ENCODE data around the gene LMO7.

DNA sequence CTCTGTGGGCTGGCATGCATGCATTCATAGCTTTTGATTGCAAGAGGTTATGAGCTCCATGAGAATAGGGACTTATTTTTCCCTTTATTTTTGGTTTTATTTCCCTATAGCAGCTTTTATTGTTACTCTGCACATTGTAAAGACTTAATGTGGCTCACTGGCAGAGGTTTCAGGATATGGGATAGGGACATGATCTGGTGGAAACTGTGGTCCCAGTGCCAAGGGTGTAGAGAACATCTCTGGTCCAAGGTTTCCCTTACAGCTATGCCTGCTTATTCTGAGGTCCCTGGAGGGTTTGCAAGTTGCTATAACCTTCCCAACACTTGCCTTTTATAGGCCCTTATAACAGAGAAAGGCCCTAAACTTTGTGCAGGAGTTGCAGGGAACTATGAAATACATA is 33.6 kb downstream of the LMO7 start:
- TF ChIP-seq, protein P1, sequence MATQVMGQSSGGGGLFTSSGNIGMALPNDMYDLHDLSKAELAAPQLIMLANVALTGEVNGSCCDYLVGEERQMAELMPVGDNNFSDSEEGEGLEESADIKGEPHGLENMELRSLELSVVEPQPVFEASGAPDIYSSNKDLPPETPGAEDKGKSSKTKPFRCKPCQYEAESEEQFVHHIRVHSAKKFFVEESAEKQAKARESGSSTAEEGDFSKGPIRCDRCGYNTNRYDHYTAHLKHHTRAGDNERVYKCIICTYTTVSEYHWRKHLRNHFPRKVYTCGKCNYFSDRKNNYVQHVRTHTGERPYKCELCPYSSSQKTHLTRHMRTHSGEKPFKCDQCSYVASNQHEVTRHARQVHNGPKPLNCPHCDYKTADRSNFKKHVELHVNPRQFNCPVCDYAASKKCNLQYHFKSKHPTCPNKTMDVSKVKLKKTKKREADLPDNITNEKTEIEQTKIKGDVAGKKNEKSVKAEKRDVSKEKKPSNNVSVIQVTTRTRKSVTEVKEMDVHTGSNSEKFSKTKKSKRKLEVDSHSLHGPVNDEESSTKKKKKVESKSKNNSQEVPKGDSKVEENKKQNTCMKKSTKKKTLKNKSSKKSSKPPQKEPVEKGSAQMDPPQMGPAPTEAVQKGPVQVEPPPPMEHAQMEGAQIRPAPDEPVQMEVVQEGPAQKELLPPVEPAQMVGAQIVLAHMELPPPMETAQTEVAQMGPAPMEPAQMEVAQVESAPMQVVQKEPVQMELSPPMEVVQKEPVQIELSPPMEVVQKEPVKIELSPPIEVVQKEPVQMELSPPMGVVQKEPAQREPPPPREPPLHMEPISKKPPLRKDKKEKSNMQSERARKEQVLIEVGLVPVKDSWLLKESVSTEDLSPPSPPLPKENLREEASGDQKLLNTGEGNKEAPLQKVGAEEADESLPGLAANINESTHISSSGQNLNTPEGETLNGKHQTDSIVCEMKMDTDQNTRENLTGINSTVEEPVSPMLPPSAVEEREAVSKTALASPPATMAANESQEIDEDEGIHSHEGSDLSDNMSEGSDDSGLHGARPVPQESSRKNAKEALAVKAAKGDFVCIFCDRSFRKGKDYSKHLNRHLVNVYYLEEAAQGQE (IDR thresholded peaks at IDR 0.05; ENCODE audit: borderline replicate concordance in 1 of 2, low read depth in 1 of 2, low read length in 2 of 2), result no peak
- TF ChIP-seq, protein P2, sequence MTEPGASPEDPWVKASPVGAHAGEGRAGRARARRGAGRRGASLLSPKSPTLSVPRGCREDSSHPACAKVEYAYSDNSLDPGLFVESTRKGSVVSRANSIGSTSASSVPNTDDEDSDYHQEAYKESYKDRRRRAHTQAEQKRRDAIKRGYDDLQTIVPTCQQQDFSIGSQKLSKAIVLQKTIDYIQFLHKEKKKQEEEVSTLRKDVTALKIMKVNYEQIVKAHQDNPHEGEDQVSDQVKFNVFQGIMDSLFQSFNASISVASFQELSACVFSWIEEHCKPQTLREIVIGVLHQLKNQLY (CRISPR knock-in tag; IDR thresholded peaks at IDR 0.05), result no peak
- TF ChIP-seq, protein P3, sequence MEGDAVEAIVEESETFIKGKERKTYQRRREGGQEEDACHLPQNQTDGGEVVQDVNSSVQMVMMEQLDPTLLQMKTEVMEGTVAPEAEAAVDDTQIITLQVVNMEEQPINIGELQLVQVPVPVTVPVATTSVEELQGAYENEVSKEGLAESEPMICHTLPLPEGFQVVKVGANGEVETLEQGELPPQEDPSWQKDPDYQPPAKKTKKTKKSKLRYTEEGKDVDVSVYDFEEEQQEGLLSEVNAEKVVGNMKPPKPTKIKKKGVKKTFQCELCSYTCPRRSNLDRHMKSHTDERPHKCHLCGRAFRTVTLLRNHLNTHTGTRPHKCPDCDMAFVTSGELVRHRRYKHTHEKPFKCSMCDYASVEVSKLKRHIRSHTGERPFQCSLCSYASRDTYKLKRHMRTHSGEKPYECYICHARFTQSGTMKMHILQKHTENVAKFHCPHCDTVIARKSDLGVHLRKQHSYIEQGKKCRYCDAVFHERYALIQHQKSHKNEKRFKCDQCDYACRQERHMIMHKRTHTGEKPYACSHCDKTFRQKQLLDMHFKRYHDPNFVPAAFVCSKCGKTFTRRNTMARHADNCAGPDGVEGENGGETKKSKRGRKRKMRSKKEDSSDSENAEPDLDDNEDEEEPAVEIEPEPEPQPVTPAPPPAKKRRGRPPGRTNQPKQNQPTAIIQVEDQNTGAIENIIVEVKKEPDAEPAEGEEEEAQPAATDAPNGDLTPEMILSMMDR (CRISPR knock-in tag; IDR thresholded peaks at IDR 0.05), result no peak
- no peak for TF ChIP-seq KDM1A (CRISPR knock-in tag; IDR thresholded peaks at IDR 0.05)
- no peak for TF ChIP-seq NFIB (CRISPR knock-in tag; IDR thresholded peaks at IDR 0.05; ENCODE audit: borderline replicate concordance)
- TF ChIP-seq RFX5 (IDR thresholded peaks at IDR 0.05; ENCODE audit: low read depth, low read length), result no peak
- TF ChIP-seq, protein P4, sequence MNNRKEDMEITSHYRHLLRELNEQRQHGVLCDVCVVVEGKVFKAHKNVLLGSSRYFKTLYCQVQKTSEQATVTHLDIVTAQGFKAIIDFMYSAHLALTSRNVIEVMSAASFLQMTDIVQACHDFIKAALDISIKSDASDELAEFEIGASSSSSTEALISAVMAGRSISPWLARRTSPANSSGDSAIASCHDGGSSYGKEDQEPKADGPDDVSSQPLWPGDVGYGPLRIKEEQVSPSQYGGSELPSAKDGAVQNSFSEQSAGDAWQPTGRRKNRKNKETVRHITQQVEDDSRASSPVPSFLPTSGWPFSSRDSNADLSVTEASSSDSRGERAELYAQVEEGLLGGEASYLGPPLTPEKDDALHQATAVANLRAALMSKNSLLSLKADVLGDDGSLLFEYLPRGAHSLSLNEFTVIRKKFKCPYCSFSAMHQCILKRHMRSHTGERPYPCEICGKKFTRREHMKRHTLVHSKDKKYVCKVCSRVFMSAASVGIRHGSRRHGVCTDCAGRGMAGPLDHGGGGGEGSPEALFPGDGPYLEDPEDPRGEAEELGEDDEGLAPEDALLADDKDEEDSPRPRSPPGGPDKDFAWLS (CRISPR knock-in tag; IDR thresholded peaks at IDR 0.05; ENCODE audit: borderline replicate concordance), result no peak
- TF ChIP-seq CBFB (CRISPR knock-in tag; IDR thresholded peaks at IDR 0.05), result no peak
- no peak for TF ChIP-seq ZNF768 (CRISPR knock-in tag; IDR thresholded peaks at IDR 0.05)
- TF ChIP-seq, protein P5, sequence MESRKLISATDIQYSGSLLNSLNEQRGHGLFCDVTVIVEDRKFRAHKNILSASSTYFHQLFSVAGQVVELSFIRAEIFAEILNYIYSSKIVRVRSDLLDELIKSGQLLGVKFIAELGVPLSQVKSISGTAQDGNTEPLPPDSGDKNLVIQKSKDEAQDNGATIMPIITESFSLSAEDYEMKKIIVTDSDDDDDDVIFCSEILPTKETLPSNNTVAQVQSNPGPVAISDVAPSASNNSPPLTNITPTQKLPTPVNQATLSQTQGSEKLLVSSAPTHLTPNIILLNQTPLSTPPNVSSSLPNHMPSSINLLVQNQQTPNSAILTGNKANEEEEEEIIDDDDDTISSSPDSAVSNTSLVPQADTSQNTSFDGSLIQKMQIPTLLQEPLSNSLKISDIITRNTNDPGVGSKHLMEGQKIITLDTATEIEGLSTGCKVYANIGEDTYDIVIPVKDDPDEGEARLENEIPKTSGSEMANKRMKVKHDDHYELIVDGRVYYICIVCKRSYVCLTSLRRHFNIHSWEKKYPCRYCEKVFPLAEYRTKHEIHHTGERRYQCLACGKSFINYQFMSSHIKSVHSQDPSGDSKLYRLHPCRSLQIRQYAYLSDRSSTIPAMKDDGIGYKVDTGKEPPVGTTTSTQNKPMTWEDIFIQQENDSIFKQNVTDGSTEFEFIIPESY (CRISPR knock-in tag; IDR thresholded peaks at IDR 0.05), result no peak
- TF ChIP-seq, protein P6, sequence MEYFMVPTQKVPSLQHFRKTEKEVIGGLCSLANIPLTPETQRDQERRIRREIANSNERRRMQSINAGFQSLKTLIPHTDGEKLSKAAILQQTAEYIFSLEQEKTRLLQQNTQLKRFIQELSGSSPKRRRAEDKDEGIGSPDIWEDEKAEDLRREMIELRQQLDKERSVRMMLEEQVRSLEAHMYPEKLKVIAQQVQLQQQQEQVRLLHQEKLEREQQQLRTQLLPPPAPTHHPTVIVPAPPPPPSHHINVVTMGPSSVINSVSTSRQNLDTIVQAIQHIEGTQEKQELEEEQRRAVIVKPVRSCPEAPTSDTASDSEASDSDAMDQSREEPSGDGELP (IDR thresholded peaks at IDR 0.05; ENCODE audit: borderline replicate concordance, low read depth), result no peak
- no peak for TF ChIP-seq ARNT (IDR thresholded peaks at IDR 0.05)
- no peak for TF ChIP-seq POLR2A (IDR thresholded peaks at IDR 0.05; ENCODE audit: insufficient read depth in 1 of 2, low read depth in 2 of 2, low read length in 2 of 2)
- TF ChIP-seq MAZ (IDR thresholded peaks at IDR 0.05; ENCODE audit: borderline replicate concordance, low read depth, low read length), result no peak
- TF ChIP-seq MAZ (CRISPR knock-in tag; IDR thresholded peaks at IDR 0.05; ENCODE audit: low read depth), result no peak

All from HepG2 (cell line).